ENCODE measurements around the gene CCDC159.

DNA sequence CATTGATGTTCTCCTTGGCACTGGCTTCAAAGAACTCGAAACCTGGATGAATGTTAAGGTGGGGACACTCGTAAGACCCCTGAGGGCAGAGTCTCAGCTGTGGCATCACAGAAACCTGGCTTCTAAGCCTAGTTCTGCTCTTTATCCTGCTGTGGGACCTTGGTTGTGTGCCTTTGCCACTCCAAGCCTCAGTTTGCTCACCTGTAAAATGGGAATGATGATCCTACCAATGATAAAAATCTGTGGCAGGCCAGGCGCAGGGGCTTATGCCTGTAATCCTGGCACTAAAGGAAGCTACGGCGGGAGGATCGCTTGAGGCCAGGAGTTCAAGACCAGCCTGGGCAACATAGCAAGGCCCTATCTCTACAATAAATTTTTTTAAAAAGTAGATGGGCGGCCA, 20.8 kb upstream of the CCDC159 start:
- TF ChIP-seq POLR2A (IDR thresholded peaks at IDR 0.05) (no peak), CTCF (IDR thresholded peaks at IDR 0.05) (no peak)
